GM10266 (cell line): ENCODE results near the gene DSP.

Experiments
- DNase-seq: peaks from one replicate; pipeline ENCODE4 v3.0.0; 2012; ENCODE audit errors: extremely low spot score
- TF ChIP-seq, protein P1 (sequence below): IDR thresholded peaks from 2 replicates; pipeline ENCODE4 v1.5.1; 2012; ENCODE audit warnings: mild to moderate bottlenecking, low read depth; ENCODE audit not compliant: control insufficient read depth, insufficient read depth; ENCODE audit errors: missing control alignments

DSP gene

DNA sequence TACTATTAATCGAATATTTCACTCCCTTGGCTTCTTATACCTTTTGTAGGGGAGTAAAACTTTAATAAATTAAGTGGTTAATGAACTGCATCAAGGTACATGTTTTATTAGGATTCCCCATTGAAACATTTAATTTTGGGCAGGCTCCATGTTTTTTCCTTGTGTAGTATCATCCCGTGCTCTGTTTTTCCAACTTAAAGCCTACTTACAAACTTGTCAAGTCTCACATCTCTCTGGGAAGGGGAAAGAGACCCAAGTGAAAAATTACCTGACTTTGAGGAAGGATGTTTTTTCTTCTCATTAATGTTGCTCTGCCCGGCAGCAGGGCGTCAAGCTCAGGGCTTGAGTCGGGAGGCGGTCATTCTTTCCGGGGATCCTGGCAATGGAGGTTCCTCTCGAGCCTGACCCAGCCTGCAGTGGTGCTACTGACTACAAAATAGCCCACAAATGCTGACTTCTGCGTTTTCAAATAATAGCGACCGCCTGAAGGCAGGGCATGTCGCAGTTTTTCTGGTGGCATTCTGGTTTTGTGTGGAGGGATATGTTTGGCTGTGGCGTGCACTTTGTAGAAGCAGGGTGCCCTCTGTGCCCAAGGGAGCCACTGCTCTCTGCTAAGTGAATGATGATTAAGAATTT, 2.4 kb downstream of the DSP start:
- DNase-seq: no peak
- TF ChIP-seq, protein P1, sequence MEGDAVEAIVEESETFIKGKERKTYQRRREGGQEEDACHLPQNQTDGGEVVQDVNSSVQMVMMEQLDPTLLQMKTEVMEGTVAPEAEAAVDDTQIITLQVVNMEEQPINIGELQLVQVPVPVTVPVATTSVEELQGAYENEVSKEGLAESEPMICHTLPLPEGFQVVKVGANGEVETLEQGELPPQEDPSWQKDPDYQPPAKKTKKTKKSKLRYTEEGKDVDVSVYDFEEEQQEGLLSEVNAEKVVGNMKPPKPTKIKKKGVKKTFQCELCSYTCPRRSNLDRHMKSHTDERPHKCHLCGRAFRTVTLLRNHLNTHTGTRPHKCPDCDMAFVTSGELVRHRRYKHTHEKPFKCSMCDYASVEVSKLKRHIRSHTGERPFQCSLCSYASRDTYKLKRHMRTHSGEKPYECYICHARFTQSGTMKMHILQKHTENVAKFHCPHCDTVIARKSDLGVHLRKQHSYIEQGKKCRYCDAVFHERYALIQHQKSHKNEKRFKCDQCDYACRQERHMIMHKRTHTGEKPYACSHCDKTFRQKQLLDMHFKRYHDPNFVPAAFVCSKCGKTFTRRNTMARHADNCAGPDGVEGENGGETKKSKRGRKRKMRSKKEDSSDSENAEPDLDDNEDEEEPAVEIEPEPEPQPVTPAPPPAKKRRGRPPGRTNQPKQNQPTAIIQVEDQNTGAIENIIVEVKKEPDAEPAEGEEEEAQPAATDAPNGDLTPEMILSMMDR: no peak

DNA sequence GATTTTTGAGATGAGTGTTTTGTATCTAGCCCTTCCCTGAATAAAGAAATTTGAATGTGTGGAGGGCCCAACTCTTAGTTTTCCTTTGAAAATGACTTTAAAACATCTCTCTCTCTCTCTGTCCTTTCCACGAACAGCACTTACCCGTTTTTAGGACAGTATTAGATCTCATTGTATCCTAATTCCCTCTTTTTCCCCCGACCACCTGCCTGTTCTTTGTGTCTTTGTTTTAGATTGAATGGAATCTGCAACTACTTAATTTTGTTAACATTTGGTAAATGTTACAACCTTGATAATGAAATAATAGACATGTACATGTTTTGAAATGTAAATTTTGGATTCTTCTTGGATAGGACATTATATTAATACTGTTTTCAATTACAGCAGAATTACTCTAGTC, 3.1 kb downstream of the DSP start:
- TF ChIP-seq, protein P1: no peak
- DNase-seq: no peak

DNA sequence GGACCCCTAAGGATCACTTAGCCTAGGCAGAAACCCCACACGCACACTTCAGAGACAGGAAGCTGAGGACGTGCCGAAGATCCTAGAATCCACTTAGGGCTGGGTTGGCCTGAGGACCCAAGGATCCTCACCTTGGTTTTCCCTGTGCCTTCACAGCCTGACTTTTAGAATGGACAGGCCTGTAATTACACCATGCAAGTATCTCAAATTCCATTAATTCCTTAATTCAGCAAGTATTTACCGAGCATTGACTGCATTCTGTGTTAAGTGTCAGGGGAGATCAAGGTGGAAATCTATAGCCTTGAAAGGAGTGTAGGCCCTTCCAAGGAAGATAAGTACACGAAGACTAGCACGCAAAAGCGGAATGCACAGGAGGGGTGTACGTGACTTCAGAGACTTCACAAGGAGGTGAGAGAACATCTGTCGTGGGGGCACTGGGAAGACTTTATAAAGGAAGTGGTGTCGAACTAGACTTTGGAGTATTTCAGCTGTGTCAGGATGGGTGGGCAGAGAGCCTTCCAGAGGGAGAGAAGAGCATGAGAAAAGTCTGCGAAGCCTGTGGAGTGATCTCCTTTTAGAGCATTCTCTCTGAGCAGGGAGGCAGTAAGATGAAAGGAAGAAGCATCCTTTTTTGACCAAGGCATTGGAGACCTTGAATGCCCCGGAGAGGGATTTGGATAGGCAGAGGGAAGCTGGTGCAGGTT, 4.0 kb downstream of the DSP start:
- TF ChIP-seq, protein P1: no peak
- DNase-seq: no peak

DNA sequence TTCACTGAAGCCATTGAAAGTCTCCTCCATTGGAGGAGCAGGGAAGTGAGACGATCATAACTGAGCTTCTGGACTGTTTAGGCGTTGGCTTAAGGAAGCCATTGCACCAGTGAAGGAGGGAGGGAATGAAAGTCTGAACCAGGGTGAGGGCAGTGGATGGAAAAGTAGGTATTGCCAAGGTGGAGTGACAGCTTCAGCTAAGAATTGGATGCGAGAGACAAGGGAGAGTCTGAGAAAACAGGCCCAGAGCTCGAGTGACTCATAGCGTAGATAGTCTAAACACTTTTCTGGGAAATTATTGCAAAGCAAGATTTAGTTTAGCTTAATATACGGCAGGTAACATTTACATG, 4.5 kb downstream of the DSP start:
- TF ChIP-seq, protein P1: no peak
- DNase-seq: no peak

DNA sequence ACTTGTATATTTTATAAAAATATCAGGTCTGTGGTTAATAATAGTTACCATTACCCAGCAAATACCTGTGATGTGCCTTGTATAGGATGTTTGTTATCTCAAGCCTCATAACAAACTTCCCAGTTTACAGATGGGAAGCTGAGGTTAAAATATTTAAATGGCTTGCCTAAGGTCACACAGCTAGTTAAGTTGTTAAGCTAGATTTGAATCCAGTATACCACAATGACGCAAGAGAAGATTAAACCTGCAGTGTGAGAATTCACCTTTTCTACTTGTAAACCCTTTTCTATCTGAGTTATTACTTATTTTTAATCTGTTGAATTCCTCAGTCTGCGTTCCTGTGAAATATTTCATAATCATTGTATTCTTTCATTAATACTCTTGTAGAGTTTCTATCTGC, 4.9 kb downstream of the DSP start:
- TF ChIP-seq, protein P1: no peak
- no peak for DNase-seq

DNA sequence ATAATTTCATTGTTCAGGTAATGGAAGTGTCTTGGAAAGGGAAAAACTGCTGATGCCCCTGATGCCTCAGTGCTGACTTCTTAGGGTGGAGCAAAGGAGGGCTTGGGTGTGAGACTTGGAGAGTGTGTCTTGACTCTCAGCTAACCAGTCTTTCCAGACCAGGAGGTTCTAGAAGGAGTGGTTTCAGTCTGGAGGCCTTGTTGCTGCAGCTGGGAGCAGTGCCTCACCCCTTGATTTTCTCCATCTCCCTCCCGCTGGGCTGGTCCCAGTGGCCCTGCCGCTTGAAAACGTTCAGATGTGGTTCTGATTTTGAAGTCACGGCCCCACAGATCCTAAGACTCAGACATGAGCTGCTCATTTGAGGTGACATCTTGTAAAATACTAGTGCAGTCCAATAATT, 5.4 kb downstream of the DSP start:
- DNase-seq: no peak
- TF ChIP-seq, protein P1: no peak

DNA sequence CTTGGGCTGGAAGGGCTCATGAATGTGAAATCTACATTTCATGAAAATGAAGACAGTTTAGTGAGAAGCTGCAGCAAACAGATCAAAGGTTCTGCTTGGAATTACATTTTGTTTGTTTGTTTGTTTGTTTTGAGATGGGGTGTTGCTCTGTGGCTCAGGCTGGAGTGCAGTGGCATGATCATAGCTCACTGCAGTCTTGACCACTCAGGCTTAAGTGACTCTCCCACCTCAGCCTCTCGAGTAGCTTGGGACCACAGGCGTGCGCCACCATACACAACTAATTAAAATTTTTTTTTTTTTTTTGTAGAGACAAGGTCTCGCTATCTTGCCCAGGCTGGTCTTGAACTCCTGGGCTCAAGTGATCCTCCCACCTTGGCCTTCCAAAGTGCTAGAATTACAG, 5.8 kb downstream of the DSP start:
- TF ChIP-seq, protein P1: no peak
- no peak for DNase-seq
